ENCODE measurements around the gene NBDY. TPM values are rescaled to one million over a fixed set of nuclear protein-coding genes. Genes with fewer than 3 reads are reported as not detected.

NBDY gene
- total RNA-seq, 2 donors from 2014 or later = 64.2 to 83.5 TPM

DNA sequence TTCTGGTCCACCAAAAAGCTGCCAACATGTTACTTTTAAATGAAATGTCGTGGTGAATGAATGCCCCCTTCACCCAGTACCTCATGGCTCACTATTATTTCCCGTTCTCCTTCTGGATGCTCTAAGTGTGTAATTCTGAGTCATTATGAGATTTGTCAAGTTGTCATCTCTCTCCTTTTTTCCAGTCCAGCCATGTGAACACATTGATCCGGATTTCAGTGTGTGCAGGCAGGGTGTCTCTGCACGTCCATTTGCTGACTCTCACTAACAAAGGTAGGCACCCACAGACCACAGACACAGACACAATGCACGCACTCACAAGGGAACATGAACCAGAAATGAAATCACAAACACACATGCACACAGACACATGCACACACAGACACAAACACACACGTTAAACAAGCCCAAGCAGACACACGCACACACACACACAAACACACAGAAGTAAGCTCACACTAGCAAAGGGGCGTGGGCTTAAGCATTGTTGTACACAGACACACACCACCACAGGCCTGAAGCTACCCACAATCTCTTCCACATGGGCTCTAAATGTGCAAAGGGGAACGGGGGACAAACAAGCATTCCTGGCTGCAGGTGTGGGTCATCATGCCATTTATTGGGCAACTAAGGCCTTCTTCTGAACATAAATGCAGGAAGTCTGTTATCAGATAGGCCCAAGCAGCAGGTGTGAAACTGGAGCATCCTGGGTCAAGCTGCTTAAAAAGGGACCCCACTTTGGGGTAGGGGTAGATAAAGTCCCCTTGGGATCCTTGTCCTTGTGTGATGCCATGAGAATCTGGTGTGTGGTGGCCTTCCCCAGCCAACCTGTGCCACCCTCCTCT is 58.1 kb downstream of the NBDY start:
- peaks cover 11% of the 10 kb centered on the region for H3K36me3 Mint-ChIP-seq (ENCODE audit: low read depth)
- Histone ChIP-seq H3K27ac (ENCODE audit: low read depth, low read length) (no peak overlapping the region), H3K27me3 (ENCODE audit: control insufficient read depth, insufficient read depth, low read length, poor library complexity, severe bottlenecking) (no peaks in the 10 kb centered on the region), H3K4me3 (ENCODE audit: low read length) (no peak overlapping the region), H3K9ac (ENCODE audit: extremely low read depth, low read length, poor library complexity, severe bottlenecking) (no peak overlapping the region), H3K4me1 (ENCODE audit: control insufficient read depth, insufficient read depth, low read length) (no peaks in the 10 kb centered on the region), H3K36me3 (ENCODE audit: control insufficient read depth, insufficient read depth, low read length) (peaks cover 4% of the 10 kb centered on the region), H3K9me3 (ENCODE audit: control insufficient read depth, low read length) (no peaks in the 10 kb centered on the region)
- no peaks in the 10 kb centered on the region for H3K27me3 Mint-ChIP-seq (ENCODE audit: insufficient read depth)
- TF ChIP-seq, protein P1, sequence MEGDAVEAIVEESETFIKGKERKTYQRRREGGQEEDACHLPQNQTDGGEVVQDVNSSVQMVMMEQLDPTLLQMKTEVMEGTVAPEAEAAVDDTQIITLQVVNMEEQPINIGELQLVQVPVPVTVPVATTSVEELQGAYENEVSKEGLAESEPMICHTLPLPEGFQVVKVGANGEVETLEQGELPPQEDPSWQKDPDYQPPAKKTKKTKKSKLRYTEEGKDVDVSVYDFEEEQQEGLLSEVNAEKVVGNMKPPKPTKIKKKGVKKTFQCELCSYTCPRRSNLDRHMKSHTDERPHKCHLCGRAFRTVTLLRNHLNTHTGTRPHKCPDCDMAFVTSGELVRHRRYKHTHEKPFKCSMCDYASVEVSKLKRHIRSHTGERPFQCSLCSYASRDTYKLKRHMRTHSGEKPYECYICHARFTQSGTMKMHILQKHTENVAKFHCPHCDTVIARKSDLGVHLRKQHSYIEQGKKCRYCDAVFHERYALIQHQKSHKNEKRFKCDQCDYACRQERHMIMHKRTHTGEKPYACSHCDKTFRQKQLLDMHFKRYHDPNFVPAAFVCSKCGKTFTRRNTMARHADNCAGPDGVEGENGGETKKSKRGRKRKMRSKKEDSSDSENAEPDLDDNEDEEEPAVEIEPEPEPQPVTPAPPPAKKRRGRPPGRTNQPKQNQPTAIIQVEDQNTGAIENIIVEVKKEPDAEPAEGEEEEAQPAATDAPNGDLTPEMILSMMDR (conservative IDR thresholded peaks at IDR 0.05) = no peak
- peaks cover 7% of the 10 kb centered on the region for H3K4me1 Mint-ChIP-seq
- WGBS, 2 experiments (ENCODE audit: insufficient coverage in 1 of 2, insufficient read length in 1 of 2) = 91 to 100% methylated on average over 1 to 9 of the region's 9 CpGs
- H3K9me3 Mint-ChIP-seq = peaks cover 84% of the 10 kb centered on the region
- H3K27ac Mint-ChIP-seq = no peak overlapping the region
- DNase-seq = no peak
- H3K4me3 Mint-ChIP-seq = no peak overlapping the region

DNA sequence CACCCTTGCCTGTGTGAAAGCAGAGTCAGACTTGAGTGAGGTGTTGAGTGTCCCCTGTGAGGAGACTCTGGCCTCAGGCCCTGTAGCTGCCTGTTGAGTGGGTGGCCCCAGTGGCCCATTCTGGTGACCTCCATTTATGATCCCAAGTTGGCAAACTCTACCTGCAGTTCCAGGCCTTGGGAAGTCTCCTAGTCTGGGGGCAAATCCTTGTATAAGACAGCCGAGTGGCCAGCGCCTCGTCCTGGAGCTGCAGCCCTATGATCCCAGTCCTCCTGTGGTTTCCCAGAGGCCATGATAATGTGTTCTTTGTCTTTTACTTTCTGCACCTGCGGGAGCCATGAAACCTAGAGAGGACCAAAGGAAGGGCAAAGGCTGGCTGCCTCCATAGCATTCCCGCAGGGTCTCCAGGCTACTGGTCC is 58.7 kb downstream of the NBDY start:
- TF ChIP-seq, protein P1 (conservative IDR thresholded peaks at IDR 0.05) = no peak
- no peak overlapping the region for H3K27ac ChIP-seq (ENCODE audit: low read depth, low read length)
- DNase-seq = no peak
- H3K36me3 ChIP-seq (ENCODE audit: control insufficient read depth, insufficient read depth, low read length) = peaks cover 4% of the 10 kb centered on the region
- no peak overlapping the region for H3K9ac ChIP-seq (ENCODE audit: extremely low read depth, low read length, poor library complexity, severe bottlenecking)
- H3K4me3 ChIP-seq (ENCODE audit: low read length) = no peak overlapping the region
- peaks cover 16% of the 10 kb centered on the region for H3K36me3 Mint-ChIP-seq (ENCODE audit: low read depth)
- H3K4me3 Mint-ChIP-seq = no peak overlapping the region
- no peaks in the 10 kb centered on the region for H3K4me1 ChIP-seq (ENCODE audit: control insufficient read depth, insufficient read depth, low read length)
- H3K9me3 Mint-ChIP-seq = peaks cover 86% of the 10 kb centered on the region
- H3K27ac Mint-ChIP-seq = no peak overlapping the region
- no peaks in the 10 kb centered on the region for H3K9me3 ChIP-seq (ENCODE audit: control insufficient read depth, low read length)
- H3K27me3 ChIP-seq (ENCODE audit: control insufficient read depth, insufficient read depth, low read length, poor library complexity, severe bottlenecking) = no peaks in the 10 kb centered on the region
- WGBS, 2 experiments (ENCODE audit: insufficient coverage in 1 of 2, insufficient read length in 1 of 2) = 98 to 100% methylated on average over 1 to 5 of the region's 5 CpGs
- H3K4me1 Mint-ChIP-seq = peaks cover 7% of the 10 kb centered on the region
- H3K27me3 Mint-ChIP-seq (ENCODE audit: insufficient read depth) = no peaks in the 10 kb centered on the region

DNA sequence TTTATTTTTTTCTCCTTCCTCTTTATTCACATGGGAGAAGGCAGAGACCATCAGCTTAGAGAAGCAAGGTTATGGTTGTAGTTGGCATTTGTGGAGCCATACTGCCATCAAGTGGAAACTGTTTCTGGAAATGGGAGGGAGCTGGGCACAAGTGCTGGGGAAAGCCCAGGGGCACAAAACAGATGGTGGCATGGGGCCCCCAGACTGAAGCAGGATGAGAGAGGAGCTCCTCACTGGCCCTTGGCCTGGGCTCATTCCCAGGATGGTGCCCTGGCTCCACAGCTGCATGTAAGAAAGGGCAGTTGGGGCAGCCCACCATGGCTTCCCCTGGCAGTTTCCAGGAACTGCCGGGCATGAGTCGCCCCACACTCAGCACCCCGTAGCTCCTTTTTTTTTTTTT is 59.2 kb downstream of the NBDY start:
- H3K4me1 Mint-ChIP-seq = peaks cover 7% of the 10 kb centered on the region

More for the DNA sequence above, 59.2 kb downstream of the NBDY start:
- H3K27me3 Mint-ChIP-seq (ENCODE audit: insufficient read depth) = no peaks in the 10 kb centered on the region
- peaks cover 84% of the 10 kb centered on the region for H3K9me3 Mint-ChIP-seq
- Histone ChIP-seq H3K27ac (ENCODE audit: low read depth, low read length) (no peak overlapping the region), H3K4me3 (ENCODE audit: low read length) (no peak overlapping the region), H3K27me3 (ENCODE audit: control insufficient read depth, insufficient read depth, low read length, poor library complexity, severe bottlenecking) (no peaks in the 10 kb centered on the region), H3K4me1 (ENCODE audit: control insufficient read depth, insufficient read depth, low read length) (no peaks in the 10 kb centered on the region), H3K9me3 (ENCODE audit: control insufficient read depth, low read length) (no peaks in the 10 kb centered on the region), H3K9ac (ENCODE audit: extremely low read depth, low read length, poor library complexity, severe bottlenecking) (no peak overlapping the region), H3K36me3 (ENCODE audit: control insufficient read depth, insufficient read depth, low read length) (peaks cover 4% of the 10 kb centered on the region)
- TF ChIP-seq, protein P1 (conservative IDR thresholded peaks at IDR 0.05) = no peak
- H3K36me3 Mint-ChIP-seq (ENCODE audit: low read depth) = peaks cover 15% of the 10 kb centered on the region
- no peak overlapping the region for H3K4me3 Mint-ChIP-seq
- DNase-seq = no peak
- no peak overlapping the region for H3K27ac Mint-ChIP-seq
- 63% methylated on average over 3 of the region's 3 CpGs; no CpG with 5 or more reads in 1 of the 2 experiments for WGBS, 2 experiments (ENCODE audit: insufficient coverage in 1 of 2, insufficient read length in 1 of 2)
